Hematopoietic multipotent progenitor cell (in vitro differentiated cells): ENCODE measurements around the gene RNASE9. TPM values are rescaled to one million over a fixed set of nuclear protein-coding genes. Genes with fewer than 3 reads are reported as not detected.
A peak's percentile ranks its signal among the peaks of the same experiment; 100 is the strongest.
"Not testable (repeated sequence)": the region's sequence is repeated elsewhere in the genome, so short reads cannot be mapped to it uniquely, and the experiment has no call there.

Experiments
- DNase-seq, 3 donors: peaks; one replicate each; pipeline ENCODE4 v3.0.0-alpha.2; 2011 to 2015; ENCODE audit warnings: low read depth in 2 of 3, low spot score in 2 of 3
- total RNA-seq: library from RNA; depleted of rRNA; stranded (reverse); fragments of >200 nt; gene quantifications from one replicate; pipeline ENCODE4 v1.2.3, GENCODE V29; 2012

The RNASE9 gene
- total RNA-seq = not detected

DNA sequence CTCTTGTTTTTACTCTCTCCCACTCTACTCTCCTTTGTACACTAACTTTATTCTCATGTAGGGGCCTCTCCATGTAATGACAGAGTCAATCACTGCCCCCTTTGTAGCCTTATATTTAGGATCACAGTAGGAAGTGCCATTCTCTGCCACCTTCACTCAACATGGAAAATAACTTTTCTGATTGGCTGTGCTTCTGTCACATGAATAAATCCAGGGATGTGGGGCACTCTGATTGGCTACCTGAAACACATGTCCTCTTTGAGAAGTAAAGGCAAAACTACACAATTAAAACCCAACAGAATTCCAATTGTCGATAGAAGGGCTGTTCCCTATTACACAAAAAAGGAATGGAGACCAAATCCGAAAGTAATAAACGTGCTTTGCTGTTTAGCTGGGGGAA, at the start of gene RNASE9:
TSS of gene RNASE9 (minus strand) at position 87 of the 400 bp plus-strand sequence.
- DNase-seq = no peak

DNA sequence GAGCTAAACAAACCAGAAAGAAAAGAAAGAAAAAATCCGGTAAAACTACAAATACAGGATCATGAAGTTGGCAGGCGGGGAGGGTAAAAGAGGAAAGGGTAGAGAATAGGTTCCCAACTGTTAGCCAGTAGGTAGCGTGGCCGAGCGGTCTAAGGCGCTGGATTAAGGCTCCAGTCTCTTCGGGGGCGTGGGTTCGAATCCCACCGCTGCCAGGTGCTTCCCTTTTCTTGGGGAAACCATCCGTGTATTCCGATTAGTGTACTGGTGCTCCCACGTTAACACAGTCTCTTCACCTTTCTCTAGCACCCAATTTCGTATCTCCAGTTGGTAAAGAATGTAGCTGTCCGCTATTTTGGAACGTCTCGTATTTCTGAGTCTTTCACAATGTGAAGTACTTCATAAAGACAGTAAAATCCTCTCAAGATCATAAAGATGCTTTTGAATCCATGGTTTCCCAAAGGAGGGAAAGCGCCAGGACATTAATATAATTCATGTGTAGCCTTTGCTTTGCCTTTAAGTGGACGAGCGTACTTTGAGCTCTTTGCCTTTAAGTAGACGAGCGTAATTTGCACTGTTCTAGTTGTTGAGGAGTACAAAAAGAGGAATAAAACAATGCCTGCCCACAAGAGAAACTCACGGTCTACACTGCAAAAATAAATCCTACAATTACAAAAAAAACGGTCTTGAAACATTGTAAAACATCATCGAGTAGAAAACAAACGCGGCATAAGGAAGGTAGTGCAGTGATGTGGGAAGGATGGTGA, 49.3 kb upstream of the RNASE9 start:
- DNase-seq = peak in 2 of 3 donors; percentile 71 to 90

DNA sequence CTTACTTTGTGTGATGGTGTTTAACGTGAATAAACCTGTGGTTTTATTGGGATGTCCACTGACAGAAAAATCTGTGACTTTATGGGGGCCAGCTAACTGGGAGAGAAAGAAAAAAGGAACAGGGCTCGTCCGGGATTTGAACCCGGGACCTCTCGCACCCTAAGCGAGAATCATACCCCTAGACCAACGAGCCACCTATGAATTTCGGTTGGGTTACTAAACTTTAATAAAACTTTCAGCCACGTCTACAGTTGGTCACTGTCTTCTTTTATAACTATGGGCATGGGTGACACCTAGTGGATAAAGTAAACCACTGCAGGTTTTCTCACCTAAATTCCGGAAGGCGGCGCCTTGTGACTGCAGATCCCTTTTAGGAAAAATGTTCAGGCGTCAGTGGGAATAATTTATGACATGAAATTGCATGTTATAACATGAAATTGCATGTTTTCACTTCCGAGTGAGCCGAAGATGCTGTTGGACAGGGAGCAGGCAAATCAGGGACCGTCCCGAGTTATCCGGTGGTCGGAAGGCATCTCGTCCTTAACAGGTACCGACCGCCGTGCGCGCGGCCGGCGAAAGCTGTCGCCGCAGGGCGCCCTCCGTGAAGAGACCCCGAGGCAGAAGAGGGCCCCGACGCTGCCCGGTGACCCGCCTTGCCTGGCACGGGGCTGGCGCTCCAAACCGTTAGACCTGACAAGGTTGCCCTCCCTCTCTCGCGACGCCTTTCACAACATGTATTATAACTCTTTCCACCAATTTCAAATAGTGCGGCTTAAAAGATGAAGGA, 48.6 kb upstream of the RNASE9 start:
- peak in 2 of 3 donors; percentile 85 to 96 for DNase-seq

DNA sequence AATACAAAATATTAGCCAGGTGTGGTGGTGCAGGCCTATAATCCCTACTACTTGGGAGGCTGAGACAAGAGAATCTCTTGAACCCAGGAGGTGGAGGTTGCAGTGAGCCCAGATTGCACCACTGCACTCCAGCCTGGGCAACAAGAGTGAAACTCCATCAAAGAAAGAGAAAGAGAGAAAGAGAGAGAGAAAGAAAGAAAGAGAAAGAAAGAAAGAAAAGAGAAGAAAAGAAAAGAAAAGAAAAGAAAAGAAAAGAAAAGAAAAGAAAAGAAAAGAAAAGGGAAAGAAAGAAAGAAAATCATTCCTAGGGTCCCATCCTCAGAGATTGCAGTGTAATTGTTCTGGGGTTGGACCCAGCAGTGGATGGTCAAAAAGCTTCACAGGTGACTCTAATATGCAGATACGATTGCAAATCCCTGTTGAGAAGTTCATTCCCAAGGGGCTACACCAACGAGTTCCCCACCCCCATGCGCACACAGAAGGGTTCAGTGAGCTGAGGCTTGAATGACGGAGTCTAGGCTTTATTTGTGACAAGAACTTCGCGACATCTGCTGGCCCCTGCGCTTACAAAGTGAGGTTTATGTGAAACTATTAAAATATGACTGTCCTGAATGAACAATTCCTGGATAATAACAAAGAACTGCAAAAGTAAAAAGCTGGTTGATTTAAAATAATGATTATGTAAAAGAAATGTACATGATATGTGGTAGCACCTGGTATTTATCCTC, 47.7 kb upstream of the RNASE9 start:
- no peak for DNase-seq

DNA sequence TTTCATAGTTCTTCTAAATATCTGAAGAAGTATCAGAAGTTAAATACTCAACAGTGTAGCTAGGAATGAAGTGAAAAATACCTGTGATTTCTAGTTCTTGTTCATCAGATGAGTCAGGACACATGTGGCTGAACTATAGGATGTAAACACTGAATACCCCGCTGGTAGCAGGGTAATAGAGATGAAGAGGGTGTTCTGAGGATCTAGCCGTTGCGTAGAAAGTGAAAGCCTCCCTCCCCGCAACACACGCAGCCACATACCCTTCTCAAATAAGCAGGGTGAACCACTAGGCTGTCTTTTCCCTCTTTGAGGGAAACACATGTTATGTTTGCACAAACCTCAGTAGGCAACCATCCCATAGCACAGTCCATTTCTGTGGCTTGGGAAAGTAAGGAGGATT, 46.8 kb upstream of the RNASE9 start:
- DNase-seq = no peak

DNA sequence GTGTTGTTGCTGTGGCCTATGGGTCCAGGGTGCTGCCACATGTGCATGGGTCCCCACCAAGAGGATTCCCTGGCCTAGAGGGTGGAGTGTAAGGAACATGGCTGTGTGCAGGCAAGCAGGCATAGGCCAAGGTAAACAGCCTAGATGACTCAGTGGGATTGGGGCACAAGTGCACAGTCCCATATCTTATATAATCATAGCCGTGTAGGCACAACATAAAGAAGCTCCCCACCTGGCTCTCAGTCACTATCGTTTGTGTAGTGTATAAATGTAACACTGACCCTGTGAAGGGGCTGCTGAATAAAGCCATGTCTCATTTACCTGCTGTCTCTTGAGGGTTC, 46.0 kb upstream of the RNASE9 start:
- DNase-seq = no peak

DNA sequence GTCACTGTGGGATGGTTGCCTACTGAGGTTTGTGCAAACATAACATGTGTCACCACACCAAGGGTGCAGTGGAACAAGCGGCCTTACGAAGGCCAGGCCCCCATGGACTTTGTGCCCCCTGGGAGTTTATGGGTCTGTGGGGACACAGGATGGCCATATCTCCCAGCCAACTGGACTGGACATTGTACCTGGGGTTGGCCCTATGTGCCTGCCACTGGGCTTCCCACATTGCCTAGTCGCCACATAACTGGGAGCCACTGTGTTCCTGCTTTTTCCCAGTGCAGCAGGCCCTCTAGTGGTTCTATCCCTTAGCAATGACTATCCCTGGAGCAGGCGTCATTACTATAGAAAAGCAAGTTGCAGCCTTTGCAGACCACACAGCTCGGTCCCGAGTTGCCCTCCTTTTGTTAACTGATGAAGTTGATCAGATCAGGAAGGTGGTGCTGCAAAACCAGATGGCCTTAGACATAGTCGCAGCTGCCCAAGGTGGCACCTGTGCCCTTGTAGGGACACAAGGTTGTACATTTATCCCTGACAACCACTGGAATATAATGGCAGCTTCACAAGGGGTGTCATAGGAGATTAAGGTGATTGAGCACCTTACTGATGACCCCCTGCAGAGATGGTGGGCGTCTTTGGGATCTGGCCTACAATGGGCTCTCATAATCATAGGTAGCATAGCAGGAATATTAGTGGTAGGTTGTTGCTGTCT, 45.5 kb upstream of the RNASE9 start:
- no peak for DNase-seq

DNA sequence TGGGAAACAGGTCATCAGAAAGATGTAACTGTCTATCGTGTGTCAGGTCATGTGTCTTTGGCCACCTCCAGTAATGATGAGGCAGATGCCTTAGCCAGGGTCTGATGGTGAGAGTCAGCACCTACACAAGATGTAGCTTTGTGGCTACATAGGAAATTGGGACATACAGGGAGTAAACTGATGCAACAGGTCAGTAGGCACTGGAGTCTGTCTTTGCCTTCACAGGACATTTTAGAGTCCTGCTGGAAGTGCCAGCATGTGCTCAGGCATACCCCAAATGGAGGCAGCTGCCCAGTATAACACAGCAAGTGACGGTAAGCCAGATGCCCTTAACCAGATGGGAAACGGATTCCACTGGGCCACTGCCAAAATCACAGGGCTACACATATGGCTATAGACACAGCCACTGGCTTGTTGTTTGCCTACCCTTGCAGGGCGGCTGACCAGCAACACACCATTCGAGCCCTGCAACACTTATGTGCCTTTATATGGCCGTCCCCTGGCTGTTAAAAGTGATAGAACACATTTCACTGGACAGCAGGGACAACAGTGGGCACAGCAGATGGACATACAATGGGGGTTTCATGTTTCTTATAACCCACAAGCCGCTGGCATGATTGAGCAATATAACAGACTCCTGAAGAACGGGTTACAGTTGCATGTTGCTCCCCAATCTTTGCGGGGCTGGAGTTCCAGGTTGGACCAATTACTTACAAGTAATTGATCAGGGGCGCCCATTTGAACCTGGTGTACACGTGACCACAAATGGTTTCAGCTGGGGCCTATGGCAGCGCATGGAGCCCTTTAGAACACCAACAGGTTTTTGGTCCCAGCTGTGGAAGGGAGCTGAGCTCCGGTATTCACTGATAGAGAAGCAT, 43.2 kb upstream of the RNASE9 start:
- no peak for DNase-seq

DNA sequence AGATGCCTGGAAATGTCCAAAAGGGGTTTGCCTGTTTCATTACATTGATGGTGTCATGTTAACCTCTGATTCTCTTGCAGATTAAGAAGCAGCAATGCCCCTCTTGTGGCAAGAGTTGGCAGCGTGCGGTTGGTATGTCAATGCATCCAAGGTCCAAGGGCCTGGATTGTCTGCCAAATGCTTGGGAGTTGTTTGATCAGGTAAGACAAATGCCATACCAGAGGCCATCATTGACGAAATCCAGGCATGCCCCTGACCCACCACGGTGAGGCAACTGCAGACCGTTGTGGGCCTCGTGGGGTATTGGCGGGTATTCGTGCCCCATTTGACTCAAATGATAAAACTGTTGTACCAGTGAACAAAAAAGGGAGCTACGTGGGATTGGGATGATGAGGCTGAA, 41.7 kb upstream of the RNASE9 start:
- DNase-seq = no peak

DNA sequence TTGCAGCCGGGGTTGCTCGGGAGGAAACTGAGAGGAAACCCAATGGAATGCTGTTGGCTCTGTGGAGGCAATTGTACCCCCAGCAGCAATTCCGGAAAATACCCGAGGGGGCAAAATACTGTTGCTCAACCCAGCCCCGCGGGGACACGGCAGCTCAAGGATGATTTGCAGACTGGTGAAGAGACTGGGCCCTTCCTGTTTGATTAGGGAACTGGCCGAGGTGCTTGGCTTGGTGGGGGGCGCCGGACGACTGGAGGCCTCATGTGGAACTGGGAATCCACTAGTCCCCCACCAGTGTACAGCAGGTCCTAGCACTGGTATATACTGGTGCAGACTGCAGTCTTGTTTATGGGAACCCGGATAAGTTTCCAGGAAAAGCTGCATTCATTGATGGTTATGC, 40.7 kb upstream of the RNASE9 start:
- DNase-seq = no peak

DNA sequence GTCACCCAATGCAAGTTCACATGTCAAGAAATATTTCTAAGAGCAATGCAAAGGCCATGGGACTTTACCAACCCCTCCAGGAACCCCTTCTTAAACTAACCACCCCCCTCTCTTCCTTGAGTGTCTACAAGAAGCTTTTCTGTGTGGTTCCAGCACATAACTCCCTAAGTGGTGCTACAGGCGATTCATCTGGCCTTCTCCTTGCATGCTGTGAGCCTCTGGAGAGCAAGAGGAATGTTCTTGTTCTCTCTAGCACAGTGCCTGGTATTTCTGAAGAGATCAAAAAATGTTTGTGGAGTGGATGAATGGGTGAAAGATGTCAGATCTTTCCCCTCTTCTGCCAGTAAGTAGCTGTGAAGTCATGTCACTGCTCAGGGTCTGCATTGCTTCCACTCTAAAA, 36.3 kb upstream of the RNASE9 start:
- no peak for DNase-seq

DNA sequence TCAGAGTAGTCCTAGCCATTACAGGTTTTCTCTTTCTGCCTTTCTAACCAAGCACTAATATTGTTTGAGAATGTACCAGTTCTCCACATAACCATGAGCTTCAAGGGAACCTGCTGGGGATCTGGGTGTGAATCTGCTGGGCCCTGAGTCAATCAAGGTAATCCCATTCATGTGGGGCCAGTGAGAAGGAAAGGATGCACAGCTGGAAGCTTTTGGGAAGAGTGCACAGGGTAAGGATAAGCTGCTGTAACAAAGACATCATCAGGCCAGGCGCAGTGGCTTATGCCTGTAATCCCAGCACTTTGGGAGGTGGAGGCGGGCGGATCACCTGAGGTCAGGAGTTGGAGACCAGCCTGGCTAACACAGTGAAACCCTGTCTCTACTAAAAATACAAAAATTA, 34.9 kb upstream of the RNASE9 start:
- DNase-seq = not testable (repeated sequence)

DNA sequence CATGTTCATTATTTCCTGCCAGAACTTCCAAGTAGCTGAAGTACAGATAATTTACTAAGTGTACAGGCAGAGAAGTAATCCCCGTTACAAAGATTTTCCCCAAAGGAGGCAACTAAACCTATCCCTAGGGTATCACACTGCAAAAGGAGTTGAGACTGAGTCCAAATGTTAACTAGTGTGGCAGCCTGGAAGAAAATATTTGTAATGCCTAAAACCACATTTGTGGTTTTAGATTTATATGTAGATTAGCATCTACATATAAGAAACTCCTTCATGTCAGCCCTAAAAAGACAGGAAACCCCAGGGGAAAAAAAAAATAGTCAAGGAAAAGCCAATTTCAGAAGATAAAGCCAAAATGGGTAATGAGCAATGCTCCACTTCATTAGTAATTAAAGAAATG, 31.7 kb upstream of the RNASE9 start:
- no peak for DNase-seq

DNA sequence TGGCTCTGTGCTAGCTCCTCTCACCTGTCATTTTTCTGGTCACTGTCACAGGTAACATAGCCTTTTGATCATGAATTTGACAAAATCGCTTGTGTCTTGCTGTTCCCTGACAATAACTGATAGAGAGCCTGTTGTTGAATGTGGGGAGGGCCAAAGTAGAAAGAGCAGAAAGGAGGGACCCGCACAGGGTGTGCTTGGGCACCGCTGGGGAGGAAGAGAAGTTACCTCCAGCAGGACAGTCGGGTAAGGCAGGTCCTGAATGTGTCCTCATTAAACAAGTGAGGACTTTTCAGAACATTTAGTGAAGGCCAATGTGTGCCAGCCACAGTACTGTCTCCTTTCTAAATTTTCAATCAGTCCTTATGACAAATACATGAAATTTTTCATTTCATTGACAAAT, 30.4 kb upstream of the RNASE9 start, which contains the start of gene RNASE12:
TSS of gene RNASE12 (minus strand) at position 142 of the 400 bp plus-strand sequence. CDS start 653 bp downstream, outside the sequence.
- DNase-seq = no peak

DNA sequence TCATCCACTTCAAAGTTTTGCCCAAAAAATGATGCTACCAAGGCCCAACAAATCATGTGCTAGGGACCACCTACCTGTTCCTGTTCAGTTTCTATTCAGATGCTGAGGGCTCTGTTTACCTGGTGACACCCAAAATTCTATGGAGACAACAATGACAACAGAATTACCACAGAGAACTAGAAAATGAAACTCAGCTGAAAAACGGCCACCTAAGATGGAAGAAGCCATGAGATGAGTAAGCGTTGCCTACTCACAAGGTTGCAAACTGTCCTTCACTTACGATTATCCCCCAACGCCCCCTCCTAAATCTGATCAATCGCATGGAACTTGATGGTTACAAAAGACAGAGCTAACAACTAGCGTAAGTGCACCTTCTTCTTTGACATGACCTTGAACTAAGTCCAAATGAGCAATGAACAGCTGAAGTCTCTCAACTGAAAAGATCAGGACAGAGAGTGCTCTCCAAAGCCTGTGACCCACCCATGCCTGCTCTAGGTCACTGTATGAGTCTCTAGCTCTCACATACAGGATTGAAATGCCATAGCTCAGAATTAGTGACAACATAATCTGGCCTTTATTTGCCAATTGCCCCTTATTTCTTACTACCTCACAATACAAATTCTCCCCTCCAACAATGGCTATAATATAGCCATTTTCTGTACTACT, 26.8 kb upstream of the RNASE9 start, which contains the start of gene RNASE11:
TSS of gene RNASE11 (minus strand) at position 513 of the 666 bp plus-strand sequence.
- no peak for DNase-seq

DNA sequence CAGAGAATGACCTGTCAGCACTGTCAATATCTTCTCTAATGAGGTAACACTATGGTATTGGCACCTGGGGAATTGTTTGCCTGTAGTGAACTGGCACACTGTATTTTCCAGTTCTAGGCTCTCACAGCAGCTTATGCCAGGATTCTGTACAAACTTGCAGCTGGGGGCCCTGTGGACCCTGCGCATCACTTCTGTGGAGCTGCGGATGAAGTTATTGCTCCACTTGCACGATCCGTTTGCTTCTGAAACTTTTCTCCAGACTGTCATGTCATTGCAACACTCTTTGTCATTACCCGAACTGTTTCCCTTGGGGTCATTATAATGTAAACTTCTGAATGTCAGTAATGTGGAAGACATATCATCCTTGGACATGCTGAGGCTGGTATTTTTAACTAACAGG, 23.1 kb upstream of the RNASE9 start:
- no peak for DNase-seq

DNA sequence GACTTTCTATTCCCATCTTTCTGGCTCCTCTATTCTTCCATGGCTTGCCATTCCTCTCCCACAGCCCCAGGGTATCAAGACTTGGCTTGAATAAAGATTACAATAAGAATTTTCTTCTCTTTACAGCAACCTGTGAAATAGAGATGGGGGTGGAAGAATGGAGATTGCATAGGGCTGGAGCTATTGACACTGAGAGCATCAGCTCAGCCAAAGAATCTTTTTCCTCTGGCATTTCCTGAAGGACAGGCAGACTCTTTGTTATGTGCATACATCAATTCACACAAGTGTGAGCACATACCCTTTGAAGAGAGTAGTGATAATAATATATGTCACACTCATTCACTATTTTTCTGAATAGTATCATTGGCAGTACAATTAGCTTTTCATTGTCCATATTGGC, 22.3 kb upstream of the RNASE9 start:
- no peak for DNase-seq

DNA sequence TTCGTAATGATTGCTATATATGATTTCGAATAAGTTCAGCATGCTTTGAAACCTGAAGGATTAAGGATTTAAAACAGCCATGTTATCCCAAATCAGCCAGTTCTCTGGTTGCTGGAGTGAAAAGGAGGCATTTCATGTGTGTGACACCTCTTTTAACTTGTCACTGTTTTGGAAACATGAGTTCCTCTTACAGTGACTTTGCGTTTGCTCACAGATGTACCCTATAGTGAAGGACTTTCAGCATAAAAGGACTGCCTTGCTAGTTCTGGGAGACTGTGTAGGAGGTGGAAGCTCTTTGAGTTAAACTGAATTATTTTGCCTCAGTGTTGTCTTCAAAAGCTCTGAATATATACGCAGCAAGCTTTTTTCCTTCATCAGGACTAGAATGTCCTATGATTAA, 19.4 kb upstream of the RNASE9 start:
- DNase-seq = peak in 1 of 3 donors; percentile 54
